Endothelial cell of umbilical vein (primary cell): ENCODE measurements around the gene TOX2. TPM values are rescaled to one million over a fixed set of nuclear protein-coding genes. Genes with fewer than 3 reads are reported as not detected.

Experiments
- BruUV-seq: library from RNA; stranded (reverse); fragments of 400-500 nt; replicated peaks from 2 replicates; lab custom pipeline; 2021; lab: Mats Ljungman, UMichigan
- CTCF ChIA-PET: fragments of 300-600, 350-600 bp; sonication (Branson Sonifier 250); formaldehyde crosslinking; loops from one replicate; lab custom pipeline; 2021; ENCODE audit warnings: antibody characterized with exemption, inconsistent platforms; lab: Charles Lee
- POLR2A ChIA-PET: fragments of 300-600, 350-600 bp; sonication (Branson Sonifier 250); formaldehyde crosslinking; loops from one replicate; lab custom pipeline; 2021; ENCODE audit warnings: antibody characterized with exemption, inconsistent platforms; lab: Charles Lee
- DNase-seq: peaks from one replicate; pipeline ENCODE4 v3.0.0-alpha.2; 2011; ENCODE audit warnings: low read depth, low spot score
- FAIRE-seq: peaks from 2 replicates; lab custom pipeline; 2011; peaks lifted over from hg19 to GRCh38; lab: Jason Lieb, UNC
- H2AFZ ChIP-seq: 2 replicates; pipeline ENCODE4 v1.6.0; 2012; ENCODE audit warnings: low read depth, low read length, control low read depth, inconsistent platforms
- H3K27ac ChIP-seq: 2 replicates; pipeline ENCODE4 v1.5.1; 2011; ENCODE audit warnings: low read depth, mild to moderate bottlenecking, control low read depth, low read length, moderate library complexity; ENCODE audit not compliant: insufficient read depth
- H3K27me3 ChIP-seq, 2 experiments: 2 replicates each; pipeline versions ENCODE4 v1.6.0 to v1.6.1; 2011; ENCODE audit warnings: low read length in 2 of 2, mixed read lengths in 1 of 2; ENCODE audit not compliant: control insufficient read depth in 2 of 2, insufficient read depth in 2 of 2
- H3K36me3 ChIP-seq, 2 experiments: 2 replicates in 1 of 2; 3 replicates in 1 of 2; pipeline ENCODE4 v1.5.1; 2011; ENCODE audit warnings: low read length in 2 of 2, mild to moderate bottlenecking in 1 of 2, moderate library complexity in 1 of 2; ENCODE audit not compliant: control insufficient read depth in 2 of 2, insufficient read depth in 2 of 2; ENCODE audit errors: extremely low read depth in 1 of 2
- H3K4me1 ChIP-seq: 3 replicates; pipeline ENCODE4 v1.5.1; 2011; ENCODE audit warnings: mild to moderate bottlenecking, low read length; ENCODE audit not compliant: control insufficient read depth, insufficient read depth; ENCODE audit errors: extremely low read depth
- H3K4me2 ChIP-seq: 2 replicates; pipeline ENCODE4 v1.6.1; 2011; ENCODE audit warnings: low read length, control low read depth, mixed read lengths; ENCODE audit not compliant: insufficient read depth
- H3K4me3 ChIP-seq, 3 experiments: fragments of 200-600 bp in 1 of 3; sonication (generic), shearing (Covaris generic) in 1 of 3; replicated peaks in 1 of 3; 2 replicates each; pipeline ENCODE4 v1.5.1; 2011 to 2016; ENCODE audit warnings: control low read depth in 3 of 3, low read length in 3 of 3, mild to moderate bottlenecking in 2 of 3, inconsistent platforms in 1 of 3, low read depth in 1 of 3, moderate library complexity in 1 of 3; ENCODE audit not compliant: insufficient read depth in 1 of 3
- H3K79me2 ChIP-seq: 2 replicates; pipeline ENCODE4 v1.6.0; 2012; ENCODE audit warnings: low read length, inconsistent platforms; ENCODE audit not compliant: control insufficient read depth, insufficient read depth
- H3K9ac ChIP-seq: replicated peaks from 2 replicates; pipeline ENCODE3; 2011; ENCODE audit warnings: low read length, control low read depth; ENCODE audit not compliant: insufficient read depth; ENCODE audit errors: extremely low read depth
- H3K9me1 ChIP-seq: replicated peaks from 3 replicates; pipeline ENCODE4 v1.6.0; 2011; ENCODE audit warnings: mild to moderate bottlenecking, low read length; ENCODE audit not compliant: control insufficient read depth, insufficient read depth; ENCODE audit errors: extremely low read depth
- H3K9me3 ChIP-seq: replicated peaks from 2 replicates; pipeline ENCODE4 v1.5.1; 2012; ENCODE audit warnings: low read length, inconsistent platforms; ENCODE audit not compliant: control insufficient read depth, insufficient read depth
- H4K20me1 ChIP-seq: replicated peaks from 2 replicates; pipeline ENCODE3; 2011; ENCODE audit warnings: mild to moderate bottlenecking, low read length; ENCODE audit not compliant: control insufficient read depth, insufficient read depth; ENCODE audit errors: extremely low read depth
- EZH2 ChIP-seq: IDR thresholded peaks from 2 replicates; pipeline ENCODE4 v1.6.1; 2012; ENCODE audit warnings: borderline replicate concordance, low read depth, mild to moderate bottlenecking, moderate library complexity, low read length, inconsistent platforms; ENCODE audit not compliant: severe bottlenecking
- FOS ChIP-seq: IDR thresholded peaks from 2 replicates; pipeline ENCODE4 v1.6.1; 2011; ENCODE audit warnings: mild to moderate bottlenecking, low read length, moderate library complexity, borderline replicate concordance; ENCODE audit not compliant: insufficient read depth
- GATA2 ChIP-seq: IDR thresholded peaks from 2 replicates; pipeline ENCODE4 v1.7.0; 2011; ENCODE audit warnings: low read depth, mild to moderate bottlenecking, moderate library complexity, mixed read lengths, low read length; ENCODE audit not compliant: insufficient read length, insufficient read depth
- JUN ChIP-seq: IDR thresholded peaks from 2 replicates; pipeline ENCODE4 v1.6.1; 2011; ENCODE audit warnings: borderline replicate concordance, low read depth; ENCODE audit not compliant: insufficient read length, insufficient read depth
- MAX ChIP-seq: IDR thresholded peaks from 2 replicates; pipeline ENCODE4 v1.6.1; 2011; ENCODE audit not compliant: insufficient read depth, insufficient read length
- MYC ChIP-seq: IDR thresholded peaks from one replicate; pipeline ENCODE4 v1.6.1; 2011; ENCODE audit warnings: mild to moderate bottlenecking, low read depth, low read length
- POLR2A ChIP-seq: IDR thresholded peaks from 2 replicates; pipeline ENCODE4 v1.6.1; 2012; ENCODE audit warnings: low read depth, mild to moderate bottlenecking, control low read depth, low read length
- POLR2AphosphoS5 ChIP-seq: IDR thresholded peaks from 2 replicates; pipeline ENCODE4 v1.6.1; 2012; ENCODE audit warnings: low read depth, mild to moderate bottlenecking, control low read depth, low read length, moderate library complexity; ENCODE audit not compliant: insufficient read depth
- dilution Hi-C: fragments of 300-500 bp; cut with MboI; formaldehyde crosslinking; loops from one replicate; pipeline ENCODE4 v1.15.0; 2019; ENCODE audit warnings: low sequenced_read_pairs; ENCODE audit not compliant: extremely low pct_ligation_motif_present
- intact Hi-C: fragments of 100-400 bp; cut with micrococcal nuclease; formaldehyde crosslinking; loops from one replicate; pipeline ENCODE4 v1.10.0; 2022
- polyA plus RNA-seq, 4 experiments: library from polyadenylated mRNA; depleted of rRNA in 3 of 4; stranded (reverse) in 3 of 4; unstranded in 1 of 4; fragments of >200 nt; gene quantifications; 2 replicates each; pipeline versions ENCODE4 v1.2.1 to v1.2.3, GENCODE V29; 2011 to 2012; ENCODE audit warnings: missing spikeins in 1 of 4
- total RNA-seq: library from RNA; stranded (reverse); gene quantifications from 2 replicates; pipeline ENCODE4 v1.2.3, GENCODE V29; 2021
- TF ChIP-seq, protein P1 (sequence below), 2 donors: IDR thresholded peaks; 1 replicate in 1 of 2; 2 replicates in 1 of 2; pipeline ENCODE4 v1.5.1; 2011; ENCODE audit warnings: low read length in 2 of 2, mild to moderate bottlenecking in 2 of 2, moderate library complexity in 2 of 2, control low read depth in 1 of 2, inconsistent platforms in 1 of 2, low read depth in 1 of 2; ENCODE audit not compliant: insufficient read depth in 1 of 2; ENCODE audit errors: extremely low read depth in 1 of 2

The TOX2 gene
- total and polyA plus RNA-seq, 2 donors (not counting 3 experiments of a cell fraction or from before 2014, with no cell fraction given), result 7.0 to 18.6 TPM

GRCh38 chr20:44065401-44066340, 151.0 kb downstream of the TOX2 start:
- H3K4me3 ChIP-seq, result no peak overlapping the region
- intact Hi-C loops (no loop called here), dilution Hi-C loops (no loop called here)
- H3K27ac ChIP-seq, result no peak overlapping the region
- ChIA-PET CTCF (interaction anchor here (0.7 to 1.5 kb wide), 2 partner anchors 8 to 17 kb away, joined by 3 read pairs; no protein-coding TSS in a partner anchor), POLR2A (no interaction called here)
- FAIRE-seq, result no peak
- H3K4me1 ChIP-seq, result no peaks in the 10 kb centered on the region
- no peak overlapping the region for H3K9ac ChIP-seq
- H2AFZ ChIP-seq, result no peak overlapping the region
- H3K9me3 ChIP-seq, result no peaks in the 10 kb centered on the region
- TF ChIP-seq POLR2AphosphoS5, result no peak
- no peaks in the 10 kb centered on the region for H4K20me1 ChIP-seq
- H3K9me1 ChIP-seq, result no peaks in the 10 kb centered on the region
- no peak for DNase-seq
- peaks cover 0 to 2% of the 10 kb centered on the region in 2 experiments for H3K27me3 ChIP-seq
- H3K4me2 ChIP-seq, result no peak overlapping the region
- H3K79me2 ChIP-seq, result no peaks in the 10 kb centered on the region
- H3K36me3 ChIP-seq, result no peaks in the 10 kb centered on the region
- no TSS peak for BruUV-seq

GRCh38 chr20:44066645-44067606, 152.3 kb downstream of the TOX2 start:
- Histone ChIP-seq H3K9ac (no peak overlapping the region), H3K27ac (no peak overlapping the region), H3K4me1 (no peaks in the 10 kb centered on the region), H4K20me1 (no peaks in the 10 kb centered on the region), H3K36me3 (no peaks in the 10 kb centered on the region), H3K79me2 (no peaks in the 10 kb centered on the region), H2AFZ (no peak overlapping the region), H3K4me3 (no peak overlapping the region), H3K9me1 (no peaks in the 10 kb centered on the region), H3K4me2 (no peak overlapping the region), H3K27me3 (no peaks in the 10 kb centered on the region), H3K9me3 (no peaks in the 10 kb centered on the region)
- ChIA-PET CTCF (interaction anchor here (1.5 kb wide), 1 partner anchor 10 kb away, joined by 3 read pairs; no protein-coding TSS in a partner anchor), POLR2A (no interaction called here)
- dilution Hi-C loops (no loop called here), intact Hi-C loops (no loop called here)
- DNase-seq (no peak), FAIRE-seq (no peak)
- no TSS peak for BruUV-seq
- no peak for TF ChIP-seq JUN
- no peak for TF ChIP-seq MYC
- TF ChIP-seq GATA2, result no peak
- TF ChIP-seq POLR2AphosphoS5, result no peak
- no peak for TF ChIP-seq EZH2
- TF ChIP-seq, protein P1, sequence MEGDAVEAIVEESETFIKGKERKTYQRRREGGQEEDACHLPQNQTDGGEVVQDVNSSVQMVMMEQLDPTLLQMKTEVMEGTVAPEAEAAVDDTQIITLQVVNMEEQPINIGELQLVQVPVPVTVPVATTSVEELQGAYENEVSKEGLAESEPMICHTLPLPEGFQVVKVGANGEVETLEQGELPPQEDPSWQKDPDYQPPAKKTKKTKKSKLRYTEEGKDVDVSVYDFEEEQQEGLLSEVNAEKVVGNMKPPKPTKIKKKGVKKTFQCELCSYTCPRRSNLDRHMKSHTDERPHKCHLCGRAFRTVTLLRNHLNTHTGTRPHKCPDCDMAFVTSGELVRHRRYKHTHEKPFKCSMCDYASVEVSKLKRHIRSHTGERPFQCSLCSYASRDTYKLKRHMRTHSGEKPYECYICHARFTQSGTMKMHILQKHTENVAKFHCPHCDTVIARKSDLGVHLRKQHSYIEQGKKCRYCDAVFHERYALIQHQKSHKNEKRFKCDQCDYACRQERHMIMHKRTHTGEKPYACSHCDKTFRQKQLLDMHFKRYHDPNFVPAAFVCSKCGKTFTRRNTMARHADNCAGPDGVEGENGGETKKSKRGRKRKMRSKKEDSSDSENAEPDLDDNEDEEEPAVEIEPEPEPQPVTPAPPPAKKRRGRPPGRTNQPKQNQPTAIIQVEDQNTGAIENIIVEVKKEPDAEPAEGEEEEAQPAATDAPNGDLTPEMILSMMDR (IDR thresholded peaks at IDR 0.05; ENCODE audit: extremely low read depth in 1 of 2, insufficient read depth in 1 of 2, low read depth in 1 of 2, low read length in 2 of 2), result no peak
- no peak for TF ChIP-seq FOS
- TF ChIP-seq MAX, result no peak
- no peak for TF ChIP-seq POLR2A
